Breast epithelium (tissue), 4 donors: ENCODE data around the gene SETD6. TPM values are rescaled to one million over a fixed set of nuclear protein-coding genes. Genes with fewer than 3 reads are reported as not detected.

Source experiments
- DNase-seq, 2 donors: peaks; one replicate each; pipeline ENCODE4 v3.0.0-alpha.2; 2019; ENCODE audit warnings: low spot score in 2 of 2
- H3K27ac ChIP-seq, 2 donors: fragments of 200-600 bp; sonication (generic) in 1 of 2; one replicate each; pipeline ENCODE4 v1.5.1; 2016 to 2019; ENCODE audit warnings: mild to moderate bottlenecking in 1 of 2
- H3K27me3 ChIP-seq, 2 donors: fragments of 200-600 bp; sonication (generic) in 1 of 2; one replicate each; pipeline versions ENCODE4 v1.5.1 to v1.6.0; 2017 to 2019; ENCODE audit warnings: control low read depth in 1 of 2, mild to moderate bottlenecking in 1 of 2
- H3K36me3 ChIP-seq: fragments of 200-600 bp; one replicate; pipeline ENCODE4 v1.5.1; 2019
- H3K4me1 ChIP-seq, 2 donors: fragments of 200-600 bp; sonication (generic); one replicate each; pipeline ENCODE4 v1.5.1; 2016 to 2019; ENCODE audit warnings: control low read depth in 1 of 2
- H3K4me3 ChIP-seq, 3 donors: fragments of 200-600 bp; sonication (generic); 1 replicate in 2 of 3; 2 replicates in 1 of 3; pipeline ENCODE4 v1.5.1; 2016 to 2019; ENCODE audit warnings: mild to moderate bottlenecking in 3 of 3, moderate library complexity in 2 of 3
- H3K9me3 ChIP-seq, 2 donors: fragments of 200-600 bp; sonication (generic) in 1 of 2; one replicate each; pipeline ENCODE4 v1.5.1; 2016 to 2019; ENCODE audit warnings: control low read depth in 1 of 2
- CTCF ChIP-seq, 3 donors: fragments of 450-650 bp; IDR thresholded peaks; one replicate each; pipeline ENCODE4 v1.5.1; 2016 to 2017; ENCODE audit warnings: antibody characterized with exemption in 3 of 3, mild to moderate bottlenecking in 3 of 3, moderate library complexity in 3 of 3
- POLR2A ChIP-seq: fragments of 450-650 bp; IDR thresholded peaks from one replicate; pipeline ENCODE4 v1.6.1; 2016; ENCODE audit warnings: antibody characterized with exemption, mild to moderate bottlenecking, moderate library complexity
- POLR2AphosphoS5 ChIP-seq, 3 donors: sonication (generic); formaldehyde crosslinking; IDR thresholded peaks; one replicate each; pipeline ENCODE4 v1.6.1; 2017; ENCODE audit warnings: antibody characterized with exemption in 3 of 3
- intact Hi-C: fragments of 100-400 bp; cut with DNase I; formaldehyde crosslinking; loops from one replicate; pipeline ENCODE4 v1.15.1; 2023; ENCODE audit warnings: low total_unique reads
- total RNA-seq, 3 donors: library from RNA; depleted of rRNA; stranded (reverse); fragments of >200 nt; gene quantifications; one replicate each; pipeline ENCODE4 v1.1.0, GENCODE V29; 2016

Gene SETD6
- total RNA-seq, 3 donors from 2014 or later, result 20.8 to 47.3 (median 44.9) TPM

- Histone ChIP-seq H3K27me3 (peaks cover 0 to 18% of the 10 kb centered on the region in 2 donors), H3K4me1 (no peaks in the 10 kb centered on the region), H3K9me3 (no peaks in the 10 kb centered on the region), H3K4me3 (no peak overlapping the region), H3K36me3 (no peaks in the 10 kb centered on the region), H3K27ac (no peak overlapping the region)
- no peak for DNase-seq
- TF ChIP-seq POLR2A (no peak), POLR2AphosphoS5 (IDR thresholded peaks at IDR 0.05) (no peak), CTCF (IDR thresholded peaks at IDR 0.05) (no peak)
- intact Hi-C loops, result no loop called here
These were observed 43.1 kb upstream of the SETD6 start for GRCh38 chr16:58472266-58472665.

GRCh38 chr16:58472827-58473226, 42.5 kb upstream of the SETD6 start:
- no peaks in the 10 kb centered on the region for H3K9me3 ChIP-seq
- peaks cover 0 to 14% of the 10 kb centered on the region in 2 donors for H3K27me3 ChIP-seq
- intact Hi-C loops, result no loop called here
- no peak for DNase-seq
- H3K36me3 ChIP-seq, result no peaks in the 10 kb centered on the region
- H3K4me3 ChIP-seq, result no peak overlapping the region
- H3K27ac ChIP-seq, result no peak overlapping the region
- TF ChIP-seq POLR2A (no peak), CTCF (IDR thresholded peaks at IDR 0.05) (no peak), POLR2AphosphoS5 (IDR thresholded peaks at IDR 0.05) (no peak)
- no peaks in the 10 kb centered on the region for H3K4me1 ChIP-seq

- Histone ChIP-seq H3K4me1 (no peaks in the 10 kb centered on the region), H3K27ac (no peak overlapping the region), H3K4me3 (no peak overlapping the region), H3K27me3 (no peaks in the 10 kb centered on the region), H3K36me3 (no peaks in the 10 kb centered on the region), H3K9me3 (no peaks in the 10 kb centered on the region)
- no peak for TF ChIP-seq POLR2AphosphoS5 (IDR thresholded peaks at IDR 0.05)
- TF ChIP-seq POLR2A, result no peak
- TF ChIP-seq CTCF (IDR thresholded peaks at IDR 0.05), result no peak
- intact Hi-C loops, result no loop called here
- DNase-seq, result no peak
These were observed 41.0 kb upstream of the SETD6 start for GRCh38 chr16:58474296-58474695.

GRCh38 chr16:58475091-58475619, 40.2 kb upstream of the SETD6 start:
- H3K27ac ChIP-seq, result no peak overlapping the region
- no peaks in the 10 kb centered on the region for H3K36me3 ChIP-seq
- no peaks in the 10 kb centered on the region for H3K4me1 ChIP-seq
- no peak for DNase-seq
- TF ChIP-seq CTCF (IDR thresholded peaks at IDR 0.05) (no peak), POLR2AphosphoS5 (IDR thresholded peaks at IDR 0.05) (no peak), POLR2A (no peak)
- intact Hi-C loops, result no loop called here
- no peak overlapping the region for H3K4me3 ChIP-seq
- H3K9me3 ChIP-seq, result no peaks in the 10 kb centered on the region
- H3K27me3 ChIP-seq, result no peaks in the 10 kb centered on the region

GRCh38 chr16:58476791-58477190, 38.5 kb upstream of the SETD6 start:
- intact Hi-C loops, result no loop called here
- Histone ChIP-seq H3K36me3 (no peaks in the 10 kb centered on the region), H3K27ac (no peak overlapping the region), H3K4me1 (no peaks in the 10 kb centered on the region), H3K4me3 (no peak overlapping the region), H3K9me3 (no peaks in the 10 kb centered on the region), H3K27me3 (no peaks in the 10 kb centered on the region)
- DNase-seq, result no peak
- TF ChIP-seq POLR2A (no peak), CTCF (IDR thresholded peaks at IDR 0.05) (no peak), POLR2AphosphoS5 (IDR thresholded peaks at IDR 0.05) (no peak)
